ENCODE measurements around the gene CCDC178.
"Not testable (repeated sequence)": the region's sequence is repeated elsewhere in the genome, so short reads cannot be mapped to it uniquely, and the experiment has no call there.

CCDC178 gene

DNA sequence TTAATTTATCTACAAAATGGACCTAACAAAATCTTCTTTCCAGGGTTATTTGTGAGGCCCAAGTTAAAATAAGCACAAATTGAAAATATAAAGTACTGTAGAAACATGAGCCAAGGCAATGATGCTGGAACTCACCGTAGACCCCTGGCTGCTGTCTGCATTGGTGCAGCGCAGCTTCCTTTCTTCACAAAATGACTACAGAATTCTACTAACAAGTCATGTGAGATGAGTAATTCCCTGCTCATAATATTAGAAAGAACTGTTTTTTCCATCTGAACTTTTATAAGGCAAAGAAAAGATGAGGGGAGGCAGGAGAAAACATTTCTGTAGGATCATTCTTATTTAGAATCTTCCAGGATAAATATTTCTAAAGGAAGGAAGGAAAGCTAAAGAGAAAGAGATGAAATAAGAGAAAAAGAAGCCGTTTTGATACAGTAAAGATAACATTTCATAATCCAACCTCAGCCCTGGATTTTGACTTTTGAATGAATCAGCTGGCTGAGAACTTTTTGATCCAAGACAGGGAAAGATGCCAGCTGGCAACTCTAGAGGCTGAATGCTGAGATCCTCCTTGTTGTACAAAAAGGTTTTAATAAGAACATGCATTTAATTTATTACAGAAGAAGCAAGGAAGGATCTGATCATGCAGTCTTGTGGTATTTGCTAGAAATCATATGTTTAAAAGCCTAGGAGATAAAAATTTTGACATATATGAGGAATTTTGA is 483.8 kb downstream of the CCDC178 start:
- no peak overlapping the region for H3K4me3 ChIP-seq (ENCODE audit: low read length)
- H2BK120ac ChIP-seq (ENCODE audit: low read depth, low read length): no peak overlapping the region
- H4K5ac ChIP-seq (ENCODE audit: low read length): no peak overlapping the region
- H3K36me3 ChIP-seq (ENCODE audit: control insufficient read depth, insufficient read depth, low read length): no peaks in the 10 kb centered on the region
- H3K23ac ChIP-seq (ENCODE audit: low read length): no peak overlapping the region
- no CpG with 5 or more reads among the region's 3 CpGs for WGBS (ENCODE audit: extremely low coverage, insufficient coverage, low lambda C conversion rate)
- no peak overlapping the region for H2BK15ac ChIP-seq (replicated peaks; ENCODE audit: low read depth)
- H3K27ac ChIP-seq (ENCODE audit: low read depth, low read length): no peak overlapping the region
- DNase-seq: peak; percentile 19
- no peak overlapping the region for H3K56ac ChIP-seq (ENCODE audit: low read length)
- no peak overlapping the region for H2AK5ac ChIP-seq (ENCODE audit: low read length)
- H3K4me2 ChIP-seq (ENCODE audit: low read length): no peak overlapping the region
- no peaks in the 10 kb centered on the region for H3K4me1 ChIP-seq (ENCODE audit: control insufficient read depth, low read depth, low read length)
- H3K9ac ChIP-seq (ENCODE audit: low read length): no peak overlapping the region
- H3K79me2 ChIP-seq (ENCODE audit: control insufficient read depth, insufficient read depth, low read length): no peaks in the 10 kb centered on the region
- no peak overlapping the region for H2BK5ac ChIP-seq (ENCODE audit: low read length)
- H3K18ac ChIP-seq (ENCODE audit: low read length): no peak overlapping the region
- no peak overlapping the region for H4K8ac ChIP-seq (ENCODE audit: low read depth, low read length)
- H3K4ac ChIP-seq (ENCODE audit: low read depth, low read length): no peak overlapping the region
- no peaks in the 10 kb centered on the region for H3K79me1 ChIP-seq (ENCODE audit: low read length)
- H3K27me3 ChIP-seq (ENCODE audit: insufficient read depth, low read length, poor library complexity): no peaks in the 10 kb centered on the region

DNA sequence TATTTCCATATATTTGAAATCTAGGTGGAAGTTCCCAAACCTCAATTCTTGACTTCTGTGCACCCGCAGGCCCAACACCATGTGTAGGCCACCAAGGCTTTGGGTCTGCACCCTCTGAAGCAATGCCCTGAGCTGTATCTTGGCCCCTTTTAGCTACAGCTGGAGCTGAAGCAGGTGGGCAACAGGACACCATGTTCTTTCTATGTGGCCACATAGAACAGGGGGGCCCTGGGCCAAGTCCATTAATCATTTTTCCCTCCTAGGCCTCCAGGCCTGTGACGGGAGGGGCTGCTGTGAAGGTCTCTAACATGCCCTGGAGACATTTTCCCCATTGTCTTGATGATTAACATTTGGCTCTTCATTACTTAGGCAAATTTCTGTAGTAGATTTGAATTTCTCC is 488.2 kb downstream of the CCDC178 start:
- not testable (repeated sequence) for H2BK15ac ChIP-seq (replicated peaks; ENCODE audit: low read depth); H3K4ac ChIP-seq (ENCODE audit: low read depth, low read length); H3K79me1 ChIP-seq (ENCODE audit: low read length); H3K4me2 ChIP-seq (ENCODE audit: low read length); H2BK5ac ChIP-seq (ENCODE audit: low read length); H3K36me3 ChIP-seq (ENCODE audit: control insufficient read depth, insufficient read depth, low read length); DNase-seq; H3K18ac ChIP-seq (ENCODE audit: low read length); H3K23ac ChIP-seq (ENCODE audit: low read length); H3K9ac ChIP-seq (ENCODE audit: low read length); H3K27ac ChIP-seq (ENCODE audit: low read depth, low read length); H3K4me3 ChIP-seq (ENCODE audit: low read length); H4K8ac ChIP-seq (ENCODE audit: low read depth, low read length); H2BK120ac ChIP-seq (ENCODE audit: low read depth, low read length); H2AK5ac ChIP-seq (ENCODE audit: low read length); H3K4me1 ChIP-seq (ENCODE audit: control insufficient read depth, low read depth, low read length); H3K27me3 ChIP-seq (ENCODE audit: insufficient read depth, low read length, poor library complexity); H3K56ac ChIP-seq (ENCODE audit: low read length); H3K79me2 ChIP-seq (ENCODE audit: control insufficient read depth, insufficient read depth, low read length); H4K5ac ChIP-seq (ENCODE audit: low read length)
- WGBS (ENCODE audit: extremely low coverage, insufficient coverage, low lambda C conversion rate): no CpG with 5 or more reads among the region's 2 CpGs

DNA sequence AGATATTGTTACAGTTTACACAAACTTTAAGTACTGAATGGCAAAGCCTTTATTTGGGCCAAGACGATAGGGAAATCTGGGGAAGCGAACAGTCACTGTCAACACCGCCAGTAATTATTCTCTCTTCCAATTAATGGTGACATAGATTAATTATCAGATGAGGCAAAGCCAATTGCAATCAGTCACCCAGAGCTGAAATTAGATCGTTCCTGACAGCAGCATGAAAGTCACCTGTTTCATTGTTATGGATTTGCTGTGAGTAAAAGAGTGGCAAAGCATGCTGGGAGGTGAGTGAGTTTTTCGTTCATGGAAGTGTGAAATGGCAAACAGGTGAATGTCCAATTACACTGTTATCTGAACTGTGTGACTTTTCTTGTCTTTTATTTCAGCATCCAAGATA is 502.9 kb downstream of the CCDC178 start:
- Histone ChIP-seq H4K5ac (ENCODE audit: low read length) (no peak overlapping the region), H4K8ac (ENCODE audit: low read depth, low read length) (no peak overlapping the region), H3K4me3 (ENCODE audit: low read length) (no peak overlapping the region), H2AK5ac (ENCODE audit: low read length) (no peak overlapping the region), H3K79me2 (ENCODE audit: control insufficient read depth, insufficient read depth, low read length) (no peaks in the 10 kb centered on the region), H2BK5ac (ENCODE audit: low read length) (no peak overlapping the region), H3K79me1 (ENCODE audit: low read length) (no peaks in the 10 kb centered on the region), H3K4me2 (ENCODE audit: low read length) (no peak overlapping the region), H2BK120ac (ENCODE audit: low read depth, low read length) (no peak overlapping the region), H3K4ac (ENCODE audit: low read depth, low read length) (no peak overlapping the region), H3K18ac (ENCODE audit: low read length) (no peak overlapping the region), H3K27me3 (ENCODE audit: insufficient read depth, low read length, poor library complexity) (no peaks in the 10 kb centered on the region), H2BK15ac (replicated peaks; ENCODE audit: low read depth) (no peak overlapping the region), H3K23ac (ENCODE audit: low read length) (no peak overlapping the region), H3K4me1 (ENCODE audit: control insufficient read depth, low read depth, low read length) (no peaks in the 10 kb centered on the region), H3K27ac (ENCODE audit: low read depth, low read length) (no peak overlapping the region), H3K56ac (ENCODE audit: low read length) (no peak overlapping the region), H3K9ac (ENCODE audit: low read length) (no peak overlapping the region), H3K36me3 (ENCODE audit: control insufficient read depth, insufficient read depth, low read length) (no peaks in the 10 kb centered on the region)
- WGBS (ENCODE audit: extremely low coverage, insufficient coverage, low lambda C conversion rate): no CpG with 5 or more reads among the region's 5 CpGs
- no peak for DNase-seq

DNA sequence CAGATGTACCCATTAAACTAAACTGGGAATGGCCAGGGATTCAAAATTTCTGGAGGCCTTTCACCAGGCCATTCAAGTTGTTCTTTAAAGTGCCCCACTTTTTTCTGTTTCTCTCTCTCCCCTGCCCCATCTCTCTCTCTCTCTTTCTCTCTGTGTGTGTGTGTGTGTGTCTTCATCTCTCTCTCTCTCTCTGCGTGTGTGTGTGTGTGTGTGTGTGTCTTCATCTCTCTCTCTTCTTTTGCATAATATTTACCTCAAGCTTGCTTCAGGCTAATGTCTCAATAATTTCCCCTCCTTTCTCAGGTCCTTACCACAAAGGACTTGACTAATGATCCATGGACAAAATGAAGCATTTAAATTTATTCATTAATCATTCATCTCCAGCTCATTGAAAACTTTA is 503.5 kb downstream of the CCDC178 start:
- Histone ChIP-seq H3K4me2 (ENCODE audit: low read length) (no peak overlapping the region), H3K18ac (ENCODE audit: low read length) (no peak overlapping the region), H3K27ac (ENCODE audit: low read depth, low read length) (no peak overlapping the region), H2BK120ac (ENCODE audit: low read depth, low read length) (no peak overlapping the region), H3K23ac (ENCODE audit: low read length) (no peak overlapping the region), H4K8ac (ENCODE audit: low read depth, low read length) (no peak overlapping the region), H2BK5ac (ENCODE audit: low read length) (no peak overlapping the region), H3K56ac (ENCODE audit: low read length) (no peak overlapping the region), H3K9ac (ENCODE audit: low read length) (no peak overlapping the region), H4K5ac (ENCODE audit: low read length) (no peak overlapping the region), H3K79me2 (ENCODE audit: control insufficient read depth, insufficient read depth, low read length) (no peaks in the 10 kb centered on the region), H3K27me3 (ENCODE audit: insufficient read depth, low read length, poor library complexity) (no peaks in the 10 kb centered on the region), H2AK5ac (ENCODE audit: low read length) (no peak overlapping the region), H3K4ac (ENCODE audit: low read depth, low read length) (no peak overlapping the region), H2BK15ac (replicated peaks; ENCODE audit: low read depth) (no peak overlapping the region), H3K36me3 (ENCODE audit: control insufficient read depth, insufficient read depth, low read length) (no peaks in the 10 kb centered on the region), H3K79me1 (ENCODE audit: low read length) (no peaks in the 10 kb centered on the region), H3K4me3 (ENCODE audit: low read length) (no peak overlapping the region), H3K4me1 (ENCODE audit: control insufficient read depth, low read depth, low read length) (no peaks in the 10 kb centered on the region)
- no CpG with 5 or more reads among the region's 1 CpG for WGBS (ENCODE audit: extremely low coverage, insufficient coverage, low lambda C conversion rate)
- no peak for DNase-seq

DNA sequence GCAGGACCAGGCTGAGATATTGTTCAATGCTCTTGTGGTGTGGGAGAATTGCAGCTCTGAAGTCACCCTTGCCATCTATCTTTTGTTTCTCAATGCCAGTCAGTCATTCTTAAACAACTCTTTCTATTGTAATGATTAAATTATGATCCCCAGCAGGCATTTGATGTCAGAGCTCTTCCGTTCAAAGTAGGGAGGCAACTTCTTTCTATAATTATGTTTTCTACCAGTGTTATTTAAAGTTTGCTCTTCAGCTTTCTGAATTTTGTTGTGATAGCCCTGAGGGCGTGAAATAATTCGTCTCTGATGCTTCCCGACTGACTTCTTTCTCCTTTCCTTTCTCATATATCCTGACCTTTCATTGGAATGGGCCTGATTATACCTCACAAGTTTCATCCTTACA is 506.3 kb downstream of the CCDC178 start:
- no peak overlapping the region for H2BK15ac ChIP-seq (replicated peaks; ENCODE audit: low read depth)
- no peaks in the 10 kb centered on the region for H3K4me1 ChIP-seq (ENCODE audit: control insufficient read depth, low read depth, low read length)
- no peak overlapping the region for H3K18ac ChIP-seq (ENCODE audit: low read length)
- no peak overlapping the region for H3K4me3 ChIP-seq (ENCODE audit: low read length)
- no peak overlapping the region for H3K56ac ChIP-seq (ENCODE audit: low read length)
- WGBS (ENCODE audit: extremely low coverage, insufficient coverage, low lambda C conversion rate): no CpG with 5 or more reads among the region's 4 CpGs
- no peaks in the 10 kb centered on the region for H3K36me3 ChIP-seq (ENCODE audit: control insufficient read depth, insufficient read depth, low read length)
- H3K27me3 ChIP-seq (ENCODE audit: insufficient read depth, low read length, poor library complexity): no peaks in the 10 kb centered on the region
- no peak overlapping the region for H3K9ac ChIP-seq (ENCODE audit: low read length)
- H3K79me2 ChIP-seq (ENCODE audit: control insufficient read depth, insufficient read depth, low read length): no peaks in the 10 kb centered on the region
- no peak overlapping the region for H2BK5ac ChIP-seq (ENCODE audit: low read length)
- no peak overlapping the region for H4K8ac ChIP-seq (ENCODE audit: low read depth, low read length)
- no peak overlapping the region for H3K27ac ChIP-seq (ENCODE audit: low read depth, low read length)
- no peak overlapping the region for H4K5ac ChIP-seq (ENCODE audit: low read length)
- H3K4me2 ChIP-seq (ENCODE audit: low read length): no peak overlapping the region
- H2BK120ac ChIP-seq (ENCODE audit: low read depth, low read length): no peak overlapping the region
- H2AK5ac ChIP-seq (ENCODE audit: low read length): no peak overlapping the region
- DNase-seq: no peak
- no peak overlapping the region for H3K4ac ChIP-seq (ENCODE audit: low read depth, low read length)
- no peaks in the 10 kb centered on the region for H3K79me1 ChIP-seq (ENCODE audit: low read length)
- H3K23ac ChIP-seq (ENCODE audit: low read length): no peak overlapping the region

DNA sequence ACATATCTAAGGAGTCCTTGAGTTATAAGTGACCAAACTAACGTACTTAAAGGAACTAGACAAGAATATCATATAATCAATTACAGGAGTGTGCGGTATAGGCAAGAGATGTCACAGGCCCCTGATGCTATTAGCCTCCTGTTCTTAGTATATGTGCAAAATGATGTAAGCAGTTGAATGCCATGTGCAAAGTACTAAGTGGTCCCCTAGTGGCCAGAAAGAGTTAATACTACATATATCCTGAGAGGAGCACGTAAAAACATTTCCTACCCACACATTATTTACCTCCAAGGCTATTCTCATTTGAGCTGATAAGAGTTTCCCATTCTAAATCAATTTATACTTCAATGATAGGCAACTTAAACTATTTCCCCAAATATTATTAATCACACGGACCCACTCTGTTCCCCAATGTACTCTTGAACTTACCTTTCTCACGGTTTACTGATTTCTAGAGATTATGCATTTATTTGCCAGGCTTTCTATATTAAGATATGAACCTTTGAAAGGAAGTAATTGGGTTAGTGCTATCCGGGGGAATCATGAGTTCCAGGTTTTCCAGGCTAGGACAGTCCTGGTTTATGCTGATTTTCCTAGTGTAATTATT is 509.7 kb downstream of the CCDC178 start:
- no peak overlapping the region for H3K4me3 ChIP-seq (ENCODE audit: low read length)
- H3K4ac ChIP-seq (ENCODE audit: low read depth, low read length): no peak overlapping the region
- 100% methylated on average over 1 of the region's 6 CpGs for WGBS (ENCODE audit: extremely low coverage, insufficient coverage, low lambda C conversion rate)
- no peak overlapping the region for H3K56ac ChIP-seq (ENCODE audit: low read length)
- no peak overlapping the region for H4K5ac ChIP-seq (ENCODE audit: low read length)
- no peak overlapping the region for H3K23ac ChIP-seq (ENCODE audit: low read length)
- H2BK120ac ChIP-seq (ENCODE audit: low read depth, low read length): no peak overlapping the region
- H2BK5ac ChIP-seq (ENCODE audit: low read length): no peak overlapping the region
- DNase-seq: peak; percentile 52
- H4K8ac ChIP-seq (ENCODE audit: low read depth, low read length): no peak overlapping the region
- no peaks in the 10 kb centered on the region for H3K36me3 ChIP-seq (ENCODE audit: control insufficient read depth, insufficient read depth, low read length)
- H3K27ac ChIP-seq (ENCODE audit: low read depth, low read length): no peak overlapping the region
- no peaks in the 10 kb centered on the region for H3K79me2 ChIP-seq (ENCODE audit: control insufficient read depth, insufficient read depth, low read length)
- H3K79me1 ChIP-seq (ENCODE audit: low read length): no peaks in the 10 kb centered on the region
- no peak overlapping the region for H3K9ac ChIP-seq (ENCODE audit: low read length)
- H2AK5ac ChIP-seq (ENCODE audit: low read length): no peak overlapping the region
- H3K4me1 ChIP-seq (ENCODE audit: control insufficient read depth, low read depth, low read length): no peaks in the 10 kb centered on the region
- H2BK15ac ChIP-seq (replicated peaks; ENCODE audit: low read depth): no peak overlapping the region
- no peak overlapping the region for H3K18ac ChIP-seq (ENCODE audit: low read length)
- H3K27me3 ChIP-seq (ENCODE audit: insufficient read depth, low read length, poor library complexity): no peaks in the 10 kb centered on the region
- H3K4me2 ChIP-seq (ENCODE audit: low read length): no peak overlapping the region
